Suppressor macrophage treated with lipopolysaccharide for 1 hour (primary cell): Measurements from ENCODE around the gene C1orf50.

Experiments
- DNase-seq, 3 donors: peaks; one replicate each; pipeline ENCODE4 v3.0.0-alpha.2; 2020 to 2022

The C1orf50 gene

GRCh38 chr1:42759114-42759513 lies 7.9 kb upstream of the C1orf50 start:
- peak in 1 of 3 donors; percentile 31 for DNase-seq

- no peak for DNase-seq
Observed at GRCh38 chr1:42761567-42761966, 5.5 kb upstream of the C1orf50 start.

GRCh38 chr1:42762269-42762668 lies 4.8 kb upstream of the C1orf50 start:
- DNase-seq, result no peak

GRCh38 chr1:42765269-42765668 lies 1.8 kb upstream of the C1orf50 start:
- DNase-seq, result no peak

- peak; percentile 48 to 64 (median 52) for DNase-seq
Observed at GRCh38 chr1:42765832-42766740, 963 bp upstream of the C1orf50 start.

GRCh38 chr1:42767510-42768000 lies 506 bp downstream of the C1orf50 start:
- DNase-seq, result peak in 2 of 3 donors; percentile 29 to 41

- no peak for DNase-seq
Observed at GRCh38 chr1:42768172-42768571, 1.1 kb downstream of the C1orf50 start.

- no peak for DNase-seq
Observed at GRCh38 chr1:42769811-42770210, 2.8 kb downstream of the C1orf50 start.

GRCh38 chr1:42773420-42773819 lies 6.4 kb downstream of the C1orf50 start:
- DNase-seq, result no peak

- peak; percentile 33 to 62 (median 41) for DNase-seq
Observed at GRCh38 chr1:42774928-42775526, 8.0 kb downstream of the C1orf50 start.

- no peak for DNase-seq
Observed at GRCh38 chr1:42776502-42776901, 9.5 kb downstream of the C1orf50 start.

- peak; percentile 64 to 67 (median 65) for DNase-seq
Observed at GRCh38 chr1:42777852-42778251, 10.8 kb downstream of the C1orf50 start.

GRCh38 chr1:42779725-42780124 lies 12.7 kb downstream of the C1orf50 start:
- no peak for DNase-seq

GRCh38 chr1:42780176-42780575 lies 13.1 kb downstream of the C1orf50 start:
- DNase-seq, result no peak

GRCh38 chr1:42783092-42783491 lies 16.0 kb downstream of the C1orf50 start:
- DNase-seq, result no peak

- no peak for DNase-seq
Observed at GRCh38 chr1:42784547-42784945, 17.5 kb downstream of the C1orf50 start.

GRCh38 chr1:42784946-42785693 lies 18.1 kb downstream of the C1orf50 start, which contains the start of gene TMEM269:
TSS of gene TMEM269 (plus strand) at chr1:42784991. CDS start at chr1:42789894, 4,903 bp downstream.
- DNase-seq, result peak in 2 of 3 donors; percentile 31 to 48

- DNase-seq, result no peak
Observed at GRCh38 chr1:42786097-42786496, 19.0 kb downstream of the C1orf50 start.

- no peak for DNase-seq
Observed at GRCh38 chr1:42788021-42788420, 21.0 kb downstream of the C1orf50 start.

- no peak for DNase-seq
Observed at GRCh38 chr1:42793824-42794223, 26.8 kb downstream of the C1orf50 start.

- no peak for DNase-seq
Observed at GRCh38 chr1:42797414-42797813, 30.4 kb downstream of the C1orf50 start.

- DNase-seq, result no peak
Observed at GRCh38 chr1:42797979-42798378, 30.9 kb downstream of the C1orf50 start.

- DNase-seq, result no peak
Observed at GRCh38 chr1:42801832-42802473, 34.9 kb downstream of the C1orf50 start.
